Prostate gland (tissue), 2 donors: ENCODE results near the gene STBD1.

Source experiments
- CTCF ChIP-seq, 4 experiments: fragments of 200-600 bp in 2 of 4; fragments of 450-650 bp in 2 of 4; sonication (generic) in 2 of 4; IDR thresholded peaks; 1 replicate in 3 of 4; 2 replicates in 1 of 4; pipeline ENCODE4 v1.5.1; 2016 to 2019; ENCODE audit warnings: antibody characterized with exemption in 4 of 4, mild to moderate bottlenecking in 2 of 4, moderate library complexity in 2 of 4
- POLR2AphosphoS5 ChIP-seq: sonication (generic); formaldehyde crosslinking; IDR thresholded peaks from one replicate; pipeline ENCODE4 v1.6.1; 2017; ENCODE audit warnings: antibody characterized with exemption

- TF ChIP-seq CTCF (IDR thresholded peaks at IDR 0.05) (no peak), POLR2AphosphoS5 (no peak)
Measured at GRCh38 chr4:76342191-76342590, 35.7 kb downstream of the STBD1 start.
